ENCODE data around the gene PTPRR.

Gene PTPRR

DNA sequence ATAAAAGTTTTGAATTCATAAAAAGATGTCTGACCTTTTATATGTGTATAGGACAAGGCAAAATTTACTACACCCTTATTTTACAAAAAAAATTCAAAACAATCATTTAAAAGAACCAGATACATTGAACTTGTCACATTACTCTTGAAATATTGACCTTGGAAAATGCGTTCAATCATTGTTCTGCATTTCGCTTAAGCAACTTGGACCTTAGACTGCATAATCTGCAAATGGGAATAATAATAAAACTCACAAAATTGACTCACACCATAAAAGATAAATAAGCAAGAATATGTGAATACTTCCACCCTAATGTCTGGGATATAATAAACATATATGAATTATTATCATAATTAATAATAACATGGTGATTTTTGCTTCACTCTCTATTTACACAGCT lies 213.9 kb downstream of the PTPRR start:
- Histone ChIP-seq H3K9me3 (ENCODE audit: insufficient read depth, low read depth, low read length) (no peaks in the 10 kb centered on the region), H3K4me3 (ENCODE audit: low read length, poor library complexity, severe bottlenecking) (no peak overlapping the region), H3K27me3 (ENCODE audit: insufficient read depth, low read length, poor library complexity, severe bottlenecking) (no peaks in the 10 kb centered on the region), H2AFZ (ENCODE audit: low read length) (no peak overlapping the region), H3K4me2 (ENCODE audit: low read depth, low read length, poor library complexity, severe bottlenecking) (no peak overlapping the region), H3K36me3 (ENCODE audit: insufficient read depth, low read length) (no peaks in the 10 kb centered on the region), H3K9ac (ENCODE audit: low read depth, low read length, poor library complexity, severe bottlenecking) (no peak overlapping the region), H3F3A (ENCODE audit: low read depth) (no peaks in the 10 kb centered on the region), H3K79me2 (ENCODE audit: insufficient read depth, low read length) (no peaks in the 10 kb centered on the region), H4K20me1 (ENCODE audit: insufficient read depth, low read length, poor library complexity, severe bottlenecking) (no peaks in the 10 kb centered on the region), H3K9me2 (replicated peaks; ENCODE audit: low read depth, low read length) (no peaks in the 10 kb centered on the region), H3K4me1 (ENCODE audit: insufficient read depth, low read length, poor library complexity, severe bottlenecking) (no peaks in the 10 kb centered on the region)
- TF ChIP-seq, protein P1, sequence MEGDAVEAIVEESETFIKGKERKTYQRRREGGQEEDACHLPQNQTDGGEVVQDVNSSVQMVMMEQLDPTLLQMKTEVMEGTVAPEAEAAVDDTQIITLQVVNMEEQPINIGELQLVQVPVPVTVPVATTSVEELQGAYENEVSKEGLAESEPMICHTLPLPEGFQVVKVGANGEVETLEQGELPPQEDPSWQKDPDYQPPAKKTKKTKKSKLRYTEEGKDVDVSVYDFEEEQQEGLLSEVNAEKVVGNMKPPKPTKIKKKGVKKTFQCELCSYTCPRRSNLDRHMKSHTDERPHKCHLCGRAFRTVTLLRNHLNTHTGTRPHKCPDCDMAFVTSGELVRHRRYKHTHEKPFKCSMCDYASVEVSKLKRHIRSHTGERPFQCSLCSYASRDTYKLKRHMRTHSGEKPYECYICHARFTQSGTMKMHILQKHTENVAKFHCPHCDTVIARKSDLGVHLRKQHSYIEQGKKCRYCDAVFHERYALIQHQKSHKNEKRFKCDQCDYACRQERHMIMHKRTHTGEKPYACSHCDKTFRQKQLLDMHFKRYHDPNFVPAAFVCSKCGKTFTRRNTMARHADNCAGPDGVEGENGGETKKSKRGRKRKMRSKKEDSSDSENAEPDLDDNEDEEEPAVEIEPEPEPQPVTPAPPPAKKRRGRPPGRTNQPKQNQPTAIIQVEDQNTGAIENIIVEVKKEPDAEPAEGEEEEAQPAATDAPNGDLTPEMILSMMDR (conservative IDR thresholded peaks at IDR 0.05; ENCODE audit: low read length): no peak
- TF ChIP-seq EZH2phosphoT487 (IDR thresholded peaks at IDR 0.05; ENCODE audit: borderline replicate concordance): no peak

DNA sequence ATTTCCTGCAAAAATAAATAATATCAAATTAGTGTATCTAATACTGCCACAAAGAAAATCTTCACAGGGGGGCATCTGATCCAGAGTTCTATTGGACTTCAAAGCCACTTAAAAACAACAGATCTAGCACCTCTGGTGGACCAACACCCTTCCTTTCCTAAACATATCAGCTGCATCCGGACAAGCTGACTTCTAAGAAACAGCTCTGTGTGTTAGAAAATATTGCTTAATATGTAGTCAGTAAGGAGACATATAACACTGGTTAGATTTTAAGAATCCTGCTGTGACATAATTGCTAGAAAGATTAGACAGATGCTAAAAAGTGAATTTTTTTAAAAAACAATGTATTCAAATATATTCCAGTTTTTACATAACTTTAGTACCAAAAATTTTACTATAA lies 222.2 kb downstream of the PTPRR start:
- Histone ChIP-seq H3K9me3 (ENCODE audit: insufficient read depth, low read depth, low read length) (no peaks in the 10 kb centered on the region), H3K4me2 (ENCODE audit: low read depth, low read length, poor library complexity, severe bottlenecking) (no peak overlapping the region), H2AFZ (ENCODE audit: low read length) (no peak overlapping the region), H3K4me1 (ENCODE audit: insufficient read depth, low read length, poor library complexity, severe bottlenecking) (peaks cover 14% of the 10 kb centered on the region), H4K20me1 (ENCODE audit: insufficient read depth, low read length, poor library complexity, severe bottlenecking) (no peaks in the 10 kb centered on the region), H3K36me3 (ENCODE audit: insufficient read depth, low read length) (no peaks in the 10 kb centered on the region), H3K9ac (ENCODE audit: low read depth, low read length, poor library complexity, severe bottlenecking) (no peak overlapping the region), H3K9me2 (replicated peaks; ENCODE audit: low read depth, low read length) (no peaks in the 10 kb centered on the region), H3F3A (ENCODE audit: low read depth) (no peaks in the 10 kb centered on the region; the same call in 1 of the 2 replicates), H3K4me3 (ENCODE audit: low read length, poor library complexity, severe bottlenecking) (no peak overlapping the region), H3K27me3 (ENCODE audit: insufficient read depth, low read length, poor library complexity, severe bottlenecking) (no peaks in the 10 kb centered on the region), H3K79me2 (ENCODE audit: insufficient read depth, low read length) (no peaks in the 10 kb centered on the region)
- no peak for TF ChIP-seq EZH2phosphoT487 (IDR thresholded peaks at IDR 0.05; ENCODE audit: borderline replicate concordance)
- TF ChIP-seq, protein P1 (conservative IDR thresholded peaks at IDR 0.05; ENCODE audit: low read length): no peak

DNA sequence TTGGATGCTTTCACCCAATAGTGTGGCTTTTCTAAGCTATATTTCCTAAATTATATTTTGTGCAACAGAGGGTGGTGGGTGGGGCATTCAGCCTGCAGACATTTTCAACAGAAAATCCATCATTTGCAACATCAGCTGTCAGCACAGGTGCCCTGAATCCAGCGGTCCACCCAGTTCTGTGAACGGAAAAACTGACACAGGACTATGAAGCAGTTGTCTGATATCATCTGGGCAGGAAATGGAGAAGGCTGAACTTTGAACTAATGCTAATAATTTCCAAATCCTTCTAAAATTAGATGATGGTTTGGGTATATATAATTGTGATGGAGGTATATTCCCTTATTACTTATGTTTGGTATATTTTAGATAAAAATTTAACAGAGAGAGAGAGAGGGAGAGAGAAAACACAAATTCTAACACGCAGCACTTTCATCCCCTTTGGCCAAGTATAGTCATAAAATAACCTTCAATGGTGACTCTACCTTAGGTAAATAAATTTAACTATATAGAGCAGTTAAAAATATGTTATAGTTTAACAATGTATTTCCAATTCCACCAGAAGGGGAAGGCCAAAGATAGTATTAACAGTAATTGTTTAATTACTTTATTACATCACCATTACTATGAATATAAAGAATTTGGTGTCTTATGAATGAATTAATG lies 225.0 kb downstream of the PTPRR start:
- Histone ChIP-seq H2AFZ (ENCODE audit: low read length) (no peak overlapping the region), H3F3A (ENCODE audit: low read depth) (no peaks in the 10 kb centered on the region; the same call in 1 of the 2 replicates), H3K9me3 (ENCODE audit: insufficient read depth, low read depth, low read length) (no peaks in the 10 kb centered on the region), H3K4me1 (ENCODE audit: insufficient read depth, low read length, poor library complexity, severe bottlenecking) (peaks cover 14% of the 10 kb centered on the region), H3K9me2 (replicated peaks; ENCODE audit: low read depth, low read length) (no peaks in the 10 kb centered on the region), H3K79me2 (ENCODE audit: insufficient read depth, low read length) (no peaks in the 10 kb centered on the region), H3K36me3 (ENCODE audit: insufficient read depth, low read length) (no peaks in the 10 kb centered on the region), H4K20me1 (ENCODE audit: insufficient read depth, low read length, poor library complexity, severe bottlenecking) (no peaks in the 10 kb centered on the region), H3K4me2 (ENCODE audit: low read depth, low read length, poor library complexity, severe bottlenecking) (no peak overlapping the region), H3K9ac (ENCODE audit: low read depth, low read length, poor library complexity, severe bottlenecking) (no peak overlapping the region), H3K27me3 (ENCODE audit: insufficient read depth, low read length, poor library complexity, severe bottlenecking) (no peaks in the 10 kb centered on the region), H3K4me3 (ENCODE audit: low read length, poor library complexity, severe bottlenecking) (no peak overlapping the region)
- TF ChIP-seq EZH2phosphoT487 (IDR thresholded peaks at IDR 0.05; ENCODE audit: borderline replicate concordance): no peak
- TF ChIP-seq, protein P1 (conservative IDR thresholded peaks at IDR 0.05; ENCODE audit: low read length): no peak

All from Loucy (cell line).